Lung (tissue), 12 donors: Measurements from ENCODE around the gene CRPPA. TPM values are rescaled to one million over a fixed set of nuclear protein-coding genes. Genes with fewer than 3 reads are reported as not detected.
"Not testable (repeated sequence)": the region's sequence is repeated elsewhere in the genome, so short reads cannot be mapped to it uniquely, and the experiment has no call there.

Experiments used
- ATAC-seq: fragments of 200-7000 bp; cut with Tn5 transposase; one replicate; pipeline ENCODE4 v1.9.1; 2020; ENCODE audit warnings: moderate number of reproducible peaks; ENCODE audit not compliant: insufficient read depth, low FRiP score
- DNase-seq, 3 donors: peaks; one replicate each; pipeline ENCODE4 v3.0.0-alpha.2; 2013 to 2017
- H3K27ac ChIP-seq, 2 donors: one replicate each; pipeline ENCODE4 v1.5.1; 2013; ENCODE audit warnings: mild to moderate bottlenecking in 2 of 2, moderate library complexity in 2 of 2, control low read depth in 1 of 2, inconsistent platforms in 1 of 2, low read depth in 1 of 2, low read length in 1 of 2
- H3K27me3 ChIP-seq, 3 donors: one replicate each; pipeline ENCODE4 v1.5.1; 2013; ENCODE audit warnings: low read length in 2 of 3; ENCODE audit not compliant: control insufficient read depth in 3 of 3, insufficient read depth in 3 of 3
- H3K36me3 ChIP-seq, 4 donors: one replicate each; pipeline ENCODE4 v1.5.1; 2013; ENCODE audit warnings: low read length in 4 of 4, mild to moderate bottlenecking in 1 of 4, moderate library complexity in 1 of 4; ENCODE audit not compliant: control insufficient read depth in 4 of 4, insufficient read depth in 4 of 4
- H3K4me1 ChIP-seq, 5 donors: one replicate each; pipeline ENCODE4 v1.5.1; 2013; ENCODE audit warnings: low read length in 5 of 5, mild to moderate bottlenecking in 2 of 5, moderate library complexity in 1 of 5; ENCODE audit not compliant: control insufficient read depth in 5 of 5, insufficient read depth in 5 of 5
- H3K4me3 ChIP-seq: one replicate; pipeline ENCODE4 v1.5.1; 2013; ENCODE audit warnings: mild to moderate bottlenecking, control low read depth, moderate library complexity
- H3K9ac ChIP-seq, 2 donors: one replicate each; pipeline ENCODE4 v1.5.1; 2013; ENCODE audit warnings: low read length in 2 of 2, control low read depth in 1 of 2; ENCODE audit not compliant: insufficient read depth in 1 of 2
- H3K9me3 ChIP-seq, 4 donors: one replicate each; pipeline ENCODE4 v1.5.1; 2013; ENCODE audit warnings: low read length in 3 of 4, mild to moderate bottlenecking in 1 of 4, moderate library complexity in 1 of 4; ENCODE audit not compliant: control insufficient read depth in 4 of 4, insufficient read depth in 3 of 4
- CTCF ChIP-seq: IDR thresholded peaks from 2 replicates; pipeline ENCODE4 v1.5.1; 2012; ENCODE audit warnings: mild to moderate bottlenecking; ENCODE audit errors: control extremely low read depth, extremely low read depth
- WGBS, 2 donors: extraction: QIAGEN DNeasy Blood & Tissue Kit; methylation state at CpG; one replicate each; pipeline ENCODE4 v1.1.7; 2013; 5-methylcytosine and 5-hydroxymethylcytosine counted together
- polyA plus RNA-seq, 2 donors: library from polyadenylated mRNA; stranded (reverse); fragments of 200-250 nt; gene quantifications; one replicate each; pipeline ENCODE4 v1.2.1, GENCODE V29; 2013
- total RNA-seq, 2 donors: library from RNA; depleted of rRNA in 1 of 2; stranded (reverse); fragments of >200 nt in 1 of 2; gene quantifications; one replicate each; pipeline ENCODE4 v1.2.1, GENCODE V29; 2014 to 2021
- donor health status: control.
- donor health status: control.
- donor health status: Bipolar disorder and iron deficiency.
- donor health status: healthy.
- donor health status: DM: yes; HTN: yes; CAD: no.

CRPPA gene
- total and polyA plus RNA-seq, 4 donors = 0.38 to 8.6 (median 2.0) TPM

- Histone ChIP-seq H3K9ac (peak overlapping the region; percentile 42 to 82), H3K36me3 (no peaks in the 10 kb centered on the region), H3K4me1 (peaks cover 2 to 29% (median 3%) of the 10 kb centered on the region in 5 donors), H3K27me3 (no peaks in the 10 kb centered on the region), H3K27ac (no peak overlapping the region), H3K4me3 (no peak overlapping the region), H3K9me3 (no peaks in the 10 kb centered on the region)
- TF ChIP-seq CTCF = no peak
- ATAC-seq = no peak
- 20 to 26% methylated on average over 2 of the region's 2 CpGs for WGBS, 2 donors
- peak in 2 of 3 donors; percentile 88 to 90 for DNase-seq
These were observed 42.2 kb upstream of the CRPPA start for GRCh38 chr7:16463520-16463919.

GRCh38 chr7:16462431-16462889 is 41.1 kb upstream of the CRPPA start:
- Histone ChIP-seq H3K4me1 (peaks cover 0 to 29% (median 3%) of the 10 kb centered on the region in 5 donors), H3K4me3 (no peak overlapping the region), H3K9me3 (no peaks in the 10 kb centered on the region), H3K9ac (no peak overlapping the region), H3K36me3 (no peaks in the 10 kb centered on the region), H3K27me3 (no peaks in the 10 kb centered on the region), H3K27ac (no peak overlapping the region)
- no peak for TF ChIP-seq CTCF
- ATAC-seq (no peak), DNase-seq (peak in 2 of 3 donors; percentile 26 to 38)
- 87 to 91% methylated on average over 7 of the region's 7 CpGs for WGBS, 2 donors

GRCh38 chr7:16460789-16461493 is 39.6 kb upstream of the CRPPA start:
- Histone ChIP-seq H3K4me3 (no peak overlapping the region), H3K27ac (no peak overlapping the region), H3K27me3 (no peaks in the 10 kb centered on the region), H3K36me3 (no peaks in the 10 kb centered on the region), H3K9ac (no peak overlapping the region), H3K9me3 (no peaks in the 10 kb centered on the region), H3K4me1 (peaks cover 0 to 20% (median 3%) of the 10 kb centered on the region in 5 donors)
- TF ChIP-seq CTCF = no peak
- DNase-seq = no peak
- ATAC-seq = no peak
- WGBS, 2 donors = 90 to 91% methylated on average over 2 of the region's 2 CpGs

GRCh38 chr7:16456303-16456702 is 35.0 kb upstream of the CRPPA start:
- H3K4me3 ChIP-seq, ATAC-seq, H3K9me3 ChIP-seq, H3K4me1 ChIP-seq, H3K27me3 ChIP-seq, H3K27ac ChIP-seq, H3K9ac ChIP-seq, DNase-seq, H3K36me3 ChIP-seq: not testable (repeated sequence)
- 36 to 94% methylated on average over 1 of the region's 1 CpG for WGBS, 2 donors
